SK-N-SH treated with all-trans-retinoic acid at 6 μM for 48 hours (cell line): ENCODE results near the gene GPALPP1.

ENCODE experiments used
- ESRRG ChIP-seq: fragments of 250-450 bp; sonication (Bioruptor Pico); IDR thresholded peaks from 2 replicates; pipeline ENCODE4 v1.6.1; 2021; ENCODE audit warnings: mild to moderate bottlenecking
- PPARA ChIP-seq: fragments of 250-450 bp; sonication (Bioruptor Pico); IDR thresholded peaks from 2 replicates; pipeline ENCODE4 v1.5.0; 2020; ENCODE audit warnings: mild to moderate bottlenecking, borderline replicate concordance
- RARB ChIP-seq: fragments of 250-450 bp; sonication (Bioruptor Pico); IDR thresholded peaks from 2 replicates; pipeline ENCODE4 v1.8.0; 2021; ENCODE audit warnings: mild to moderate bottlenecking, moderate library complexity
- ZFP3 ChIP-seq: fragments of 250-450 bp; sonication (Bioruptor Pico); IDR thresholded peaks from 2 replicates; pipeline ENCODE4 v1.5.0; 2020; ENCODE audit warnings: mild to moderate bottlenecking, moderate library complexity
- ZFP30 ChIP-seq: fragments of 450-650 bp; formaldehyde crosslinking; IDR thresholded peaks from 2 replicates; pipeline ENCODE4 v1.5.0; 2022; ENCODE audit warnings: mild to moderate bottlenecking, moderate library complexity
- ZNF70 ChIP-seq: fragments of 450-650 bp; formaldehyde crosslinking; IDR thresholded peaks from 2 replicates; pipeline ENCODE4 v1.5.0; 2020; ENCODE audit warnings: mild to moderate bottlenecking, moderate library complexity
- TF ChIP-seq, protein P1 (sequence below): fragments of 250-450 bp; sonication (Bioruptor Pico); IDR thresholded peaks from 2 replicates; pipeline ENCODE4 v1.5.1; 2021; ENCODE audit warnings: mild to moderate bottlenecking, moderate library complexity
- TF ChIP-seq, protein P2 (sequence below): fragments of 250-450 bp; sonication (Bioruptor Pico); IDR thresholded peaks from 2 replicates; pipeline ENCODE4 v1.8.0; 2020; ENCODE audit warnings: mild to moderate bottlenecking, moderate library complexity, borderline replicate concordance
- TF ChIP-seq, protein P3 (sequence below): fragments of 250-450 bp; sonication (Bioruptor Pico); IDR thresholded peaks from 2 replicates; pipeline ENCODE4 v1.5.1; 2020; ENCODE audit warnings: low read depth, mild to moderate bottlenecking, moderate library complexity

DNA sequence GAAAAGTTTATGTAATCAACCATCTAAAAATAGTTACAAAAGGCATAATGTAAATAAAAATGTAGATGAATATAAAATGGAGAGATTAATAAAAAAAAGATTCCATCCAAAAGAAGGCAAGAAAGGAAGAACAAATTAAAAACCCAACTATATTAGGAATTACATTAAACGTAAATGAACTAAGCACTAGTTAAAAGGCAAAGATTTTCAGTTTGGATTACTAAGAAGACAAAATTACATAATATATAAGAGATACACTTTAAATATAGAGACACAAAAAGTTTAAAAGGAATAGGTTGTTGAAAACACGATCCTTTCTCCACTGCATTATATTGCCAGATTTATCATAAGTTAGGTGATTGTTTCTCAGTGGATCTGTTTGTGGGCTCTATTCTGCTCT, 27.3 kb upstream of the GPALPP1 start:
- TF ChIP-seq, protein P1, sequence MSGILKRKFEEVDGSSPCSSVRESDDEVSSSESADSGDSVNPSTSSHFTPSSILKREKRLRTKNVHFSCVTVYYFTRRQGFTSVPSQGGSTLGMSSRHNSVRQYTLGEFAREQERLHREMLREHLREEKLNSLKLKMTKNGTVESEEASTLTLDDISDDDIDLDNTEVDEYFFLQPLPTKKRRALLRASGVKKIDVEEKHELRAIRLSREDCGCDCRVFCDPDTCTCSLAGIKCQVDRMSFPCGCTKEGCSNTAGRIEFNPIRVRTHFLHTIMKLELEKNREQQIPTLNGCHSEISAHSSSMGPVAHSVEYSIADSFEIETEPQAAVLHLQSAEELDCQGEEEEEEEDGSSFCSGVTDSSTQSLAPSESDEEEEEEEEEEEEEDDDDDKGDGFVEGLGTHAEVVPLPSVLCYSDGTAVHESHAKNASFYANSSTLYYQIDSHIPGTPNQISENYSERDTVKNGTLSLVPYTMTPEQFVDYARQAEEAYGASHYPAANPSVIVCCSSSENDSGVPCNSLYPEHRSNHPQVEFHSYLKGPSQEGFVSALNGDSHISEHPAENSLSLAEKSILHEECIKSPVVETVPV (CRISPR knock-in tag) = no peak
- TF ChIP-seq PPARA (CRISPR knock-in tag) (no peak), ZFP3 (CRISPR knock-in tag) (no peak), RARB (no peak), ZFP30 (CRISPR knock-in tag) (no peak), ESRRG (CRISPR knock-in tag) (no peak), ZNF70 (no peak)
- TF ChIP-seq, protein P2, sequence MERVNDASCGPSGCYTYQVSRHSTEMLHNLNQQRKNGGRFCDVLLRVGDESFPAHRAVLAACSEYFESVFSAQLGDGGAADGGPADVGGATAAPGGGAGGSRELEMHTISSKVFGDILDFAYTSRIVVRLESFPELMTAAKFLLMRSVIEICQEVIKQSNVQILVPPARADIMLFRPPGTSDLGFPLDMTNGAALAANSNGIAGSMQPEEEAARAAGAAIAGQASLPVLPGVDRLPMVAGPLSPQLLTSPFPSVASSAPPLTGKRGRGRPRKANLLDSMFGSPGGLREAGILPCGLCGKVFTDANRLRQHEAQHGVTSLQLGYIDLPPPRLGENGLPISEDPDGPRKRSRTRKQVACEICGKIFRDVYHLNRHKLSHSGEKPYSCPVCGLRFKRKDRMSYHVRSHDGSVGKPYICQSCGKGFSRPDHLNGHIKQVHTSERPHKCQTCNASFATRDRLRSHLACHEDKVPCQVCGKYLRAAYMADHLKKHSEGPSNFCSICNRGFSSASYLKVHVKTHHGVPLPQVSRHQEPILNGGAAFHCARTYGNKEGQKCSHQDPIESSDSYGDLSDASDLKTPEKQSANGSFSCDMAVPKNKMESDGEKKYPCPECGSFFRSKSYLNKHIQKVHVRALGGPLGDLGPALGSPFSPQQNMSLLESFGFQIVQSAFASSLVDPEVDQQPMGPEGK = no peak
- TF ChIP-seq, protein P3, sequence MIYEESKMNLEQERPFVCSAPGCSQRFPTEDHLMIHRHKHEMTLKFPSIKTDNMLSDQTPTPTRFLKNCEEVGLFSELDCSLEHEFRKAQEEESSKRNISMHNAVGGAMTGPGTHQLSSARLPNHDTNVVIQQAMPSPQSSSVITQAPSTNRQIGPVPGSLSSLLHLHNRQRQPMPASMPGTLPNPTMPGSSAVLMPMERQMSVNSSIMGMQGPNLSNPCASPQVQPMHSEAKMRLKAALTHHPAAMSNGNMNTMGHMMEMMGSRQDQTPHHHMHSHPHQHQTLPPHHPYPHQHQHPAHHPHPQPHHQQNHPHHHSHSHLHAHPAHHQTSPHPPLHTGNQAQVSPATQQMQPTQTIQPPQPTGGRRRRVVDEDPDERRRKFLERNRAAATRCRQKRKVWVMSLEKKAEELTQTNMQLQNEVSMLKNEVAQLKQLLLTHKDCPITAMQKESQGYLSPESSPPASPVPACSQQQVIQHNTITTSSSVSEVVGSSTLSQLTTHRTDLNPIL (CRISPR knock-in tag) = no peak
